ENCODE results near the gene ZNF652.
A peak's percentile ranks its signal among the peaks of the same experiment; 100 is the strongest.
"Not testable (repeated sequence)": the region's sequence is repeated elsewhere in the genome, so short reads cannot be mapped to it uniquely, and the experiment has no call there.

ZNF652 gene

GRCh38 chr17:49384951-49385350 is 22.9 kb upstream of the ZNF652 start:
- no peak for DNase-seq

GRCh38 chr17:49383060-49383459 is 21.0 kb upstream of the ZNF652 start:
- DNase-seq = no peak

- no peak for DNase-seq
Observed at GRCh38 chr17:49382556-49382955, 20.5 kb upstream of the ZNF652 start.

- no peak for DNase-seq
Observed at GRCh38 chr17:49381793-49382192, 19.7 kb upstream of the ZNF652 start.

- no peak for DNase-seq
Observed at GRCh38 chr17:49381033-49381432, 19.0 kb upstream of the ZNF652 start.

GRCh38 chr17:49379926-49380325 is 17.9 kb upstream of the ZNF652 start:
- DNase-seq = no peak

GRCh38 chr17:49378311-49378710 is 16.3 kb upstream of the ZNF652 start:
- DNase-seq = no peak

GRCh38 chr17:49375544-49375943 is 13.5 kb upstream of the ZNF652 start:
- no peak for DNase-seq

GRCh38 chr17:49373115-49373514 is 11.1 kb upstream of the ZNF652 start:
- DNase-seq = no peak

GRCh38 chr17:49372425-49372824 is 10.4 kb upstream of the ZNF652 start:
- no peak for DNase-seq

- no peak for DNase-seq
Observed at GRCh38 chr17:49370971-49371834, 9.2 kb upstream of the ZNF652 start.

GRCh38 chr17:49369760-49370159 is 7.7 kb upstream of the ZNF652 start:
- DNase-seq = no peak

- DNase-seq = no peak
Observed at GRCh38 chr17:49369089-49369488, 7.0 kb upstream of the ZNF652 start.

GRCh38 chr17:49365667-49366066 is 3.6 kb upstream of the ZNF652 start:
- DNase-seq = peak; percentile 5

GRCh38 chr17:49365126-49365525 is 3.1 kb upstream of the ZNF652 start:
- not testable (repeated sequence) for DNase-seq

GRCh38 chr17:49364119-49364518 is 2.1 kb upstream of the ZNF652 start:
- no peak for DNase-seq

- DNase-seq = no peak
Observed at GRCh38 chr17:49363251-49363650, 1.2 kb upstream of the ZNF652 start.

- no peak for DNase-seq
Observed at GRCh38 chr17:49362723-49363117, 670 bp upstream of the ZNF652 start.

GRCh38 chr17:49361129-49361901 is 735 bp downstream of the ZNF652 start:
- DNase-seq = no peak

- peak; percentile 3 for DNase-seq
Observed at GRCh38 chr17:49360796-49361128, 1.3 kb downstream of the ZNF652 start.

- DNase-seq = no peak
Observed at GRCh38 chr17:49359990-49360795, 1.9 kb downstream of the ZNF652 start.

GRCh38 chr17:49358641-49359247 is 3.3 kb downstream of the ZNF652 start:
- DNase-seq = no peak

GRCh38 chr17:49357516-49357915 is 4.5 kb downstream of the ZNF652 start:
- no peak for DNase-seq
